WTC11 (cell line): ENCODE data around the gene SFI1. TPM values are rescaled to one million over a fixed set of nuclear protein-coding genes. Genes with fewer than 3 reads are reported as not detected.

Source experiments
- ATAC-seq: fragments of 200-7000 bp; cut with Tn5 transposase; 2 replicates; pipeline ENCODE4 v1.10.0; 2021; ENCODE audit warnings: mild to moderate bottlenecking, moderate library complexity
- CTCF ChIA-PET: fragments of 300-600 bp; sonication (Branson Sonifier 250); formaldehyde crosslinking; loops from one replicate; lab custom pipeline; 2021; ENCODE audit warnings: antibody characterized with exemption; lab: Charles Lee
- POLR2A ChIA-PET: fragments of 350-600 bp; sonication (Branson Sonifier 250); formaldehyde crosslinking; loops from one replicate; lab custom pipeline; 2021; ENCODE audit warnings: antibody characterized with exemption; lab: Charles Lee
- DNase-seq: peaks from one replicate; pipeline ENCODE4 v3.0.0; 2021; ENCODE audit warnings: low spot score
- H3K27ac Mint-ChIP-seq: 2 replicates; pipeline ENCODE4 v1.8.0; 2021; ENCODE audit warnings: mixed read lengths
- H3K27me3 Mint-ChIP-seq: 2 replicates; pipeline ENCODE4 v1.8.0; 2021; ENCODE audit warnings: low read depth, mild to moderate bottlenecking, moderate library complexity, mixed read lengths
- H3K36me3 Mint-ChIP-seq: 2 replicates; pipeline ENCODE4 v1.8.0; 2021; ENCODE audit warnings: mixed read lengths
- H3K4me1 Mint-ChIP-seq: 2 replicates; pipeline ENCODE4 v1.8.0; 2022; ENCODE audit warnings: mixed read lengths
- H3K4me3 Mint-ChIP-seq: 2 replicates; pipeline ENCODE4 v1.8.0; 2021; ENCODE audit warnings: mild to moderate bottlenecking, moderate library complexity, mixed read lengths
- H3K9me3 Mint-ChIP-seq: 2 replicates; pipeline ENCODE4 v1.8.0; 2021; ENCODE audit warnings: mixed read lengths
- E2F4 ChIP-seq: sonication (generic); formaldehyde crosslinking; IDR thresholded peaks from 2 replicates; pipeline ENCODE4 v1.8.1; 2022; ENCODE audit warnings: low read depth, mild to moderate bottlenecking, moderate library complexity, missing genetic modification reagents, borderline replicate concordance
- ELF4 ChIP-seq: sonication (generic); formaldehyde crosslinking; IDR thresholded peaks from 2 replicates; pipeline ENCODE4 v1.8.1; 2022; ENCODE audit warnings: low read depth, mild to moderate bottlenecking, moderate library complexity, missing genetic modification reagents
- FOXK1 ChIP-seq: sonication (generic); formaldehyde crosslinking; IDR thresholded peaks from 2 replicates; pipeline ENCODE4 v1.8.0; 2022; ENCODE audit warnings: mild to moderate bottlenecking, moderate library complexity, missing genetic modification reagents
- FOXP4 ChIP-seq: sonication (generic); formaldehyde crosslinking; IDR thresholded peaks from 2 replicates; pipeline ENCODE4 v1.8.0; 2022; ENCODE audit warnings: mild to moderate bottlenecking, missing genetic modification reagents
- GABPB1 ChIP-seq: sonication (generic); formaldehyde crosslinking; IDR thresholded peaks from 2 replicates; pipeline ENCODE4 v1.8.1; 2023; ENCODE audit warnings: mild to moderate bottlenecking, missing genetic modification reagents
- GTF2I ChIP-seq: fragments of 250-450 bp; sonication (Bioruptor Pico); conservative IDR thresholded peaks from 2 replicates; pipeline ENCODE4 v1.4.0; 2021; ENCODE audit warnings: mild to moderate bottlenecking
- MYBL2 ChIP-seq: sonication (generic); formaldehyde crosslinking; IDR thresholded peaks from 2 replicates; pipeline ENCODE4 v1.8.1; 2023; ENCODE audit warnings: mild to moderate bottlenecking, moderate library complexity, missing genetic modification reagents
- NFE2L1 ChIP-seq: sonication (generic); formaldehyde crosslinking; IDR thresholded peaks from 2 replicates; pipeline ENCODE4 v1.8.1; 2023; ENCODE audit warnings: missing genetic modification reagents
- PREB ChIP-seq: sonication (generic); formaldehyde crosslinking; IDR thresholded peaks from 2 replicates; pipeline ENCODE4 v1.8.1; 2022; ENCODE audit warnings: mild to moderate bottlenecking, missing genetic modification reagents, moderate library complexity, borderline replicate concordance
- RELA ChIP-seq: sonication (generic); formaldehyde crosslinking; IDR thresholded peaks from 2 replicates; pipeline ENCODE4 v1.8.1; 2022; ENCODE audit warnings: missing genetic modification reagents, mild to moderate bottlenecking, borderline replicate concordance
- TEAD1 ChIP-seq: sonication (generic); formaldehyde crosslinking; IDR thresholded peaks from 2 replicates; pipeline ENCODE4 v1.8.0; 2022; ENCODE audit warnings: mild to moderate bottlenecking, missing genetic modification reagents
- ZBTB21 ChIP-seq: sonication (generic); formaldehyde crosslinking; IDR thresholded peaks from 2 replicates; pipeline ENCODE4 v1.8.1; 2023; ENCODE audit warnings: mild to moderate bottlenecking, missing genetic modification reagents, borderline replicate concordance
- ZNF138 ChIP-seq: sonication (generic); formaldehyde crosslinking; conservative IDR thresholded peaks from 2 replicates; pipeline ENCODE4 v1.8.1; 2022; ENCODE audit warnings: mild to moderate bottlenecking, moderate library complexity, missing genetic modification reagents
- ZNF396 ChIP-seq: fragments of 250-450 bp; sonication (Bioruptor Pico); IDR thresholded peaks from 2 replicates; pipeline ENCODE4 v1.8.0; 2021; ENCODE audit warnings: mild to moderate bottlenecking, moderate library complexity, borderline replicate concordance
- ZNF423 ChIP-seq: fragments of 250-450 bp; sonication (Bioruptor Pico); IDR thresholded peaks from 2 replicates; pipeline ENCODE4 v2.1.2; 2022; ENCODE audit warnings: mild to moderate bottlenecking, moderate library complexity
- ZNF532 ChIP-seq: fragments of 250-450 bp; sonication (Bioruptor Pico); IDR thresholded peaks from 2 replicates; pipeline ENCODE4 v1.9.0; 2021; ENCODE audit warnings: mild to moderate bottlenecking, borderline replicate concordance
- total RNA-seq: library from RNA; stranded (reverse); gene quantifications from 3 replicates; pipeline ENCODE4 v1.2.3, GENCODE V29; 2021
- TF ChIP-seq, protein P1 (sequence below): sonication (generic); formaldehyde crosslinking; IDR thresholded peaks from 2 replicates; pipeline ENCODE4 v1.8.0; 2023; ENCODE audit warnings: missing genetic modification reagents, mild to moderate bottlenecking, borderline replicate concordance
- TF ChIP-seq, protein P2 (sequence below): sonication (generic); formaldehyde crosslinking; IDR thresholded peaks from 2 replicates; pipeline ENCODE4 v1.8.0; 2022; ENCODE audit warnings: mild to moderate bottlenecking, missing genetic modification reagents
- TF ChIP-seq, protein P3 (sequence below): sonication (generic); formaldehyde crosslinking; IDR thresholded peaks from 2 replicates; pipeline ENCODE4 v1.8.1; 2023; ENCODE audit warnings: mild to moderate bottlenecking, missing genetic modification reagents, moderate library complexity

The SFI1 gene
- total RNA-seq, 1 experiment from 2014 or later: 43.6 TPM

DNA sequence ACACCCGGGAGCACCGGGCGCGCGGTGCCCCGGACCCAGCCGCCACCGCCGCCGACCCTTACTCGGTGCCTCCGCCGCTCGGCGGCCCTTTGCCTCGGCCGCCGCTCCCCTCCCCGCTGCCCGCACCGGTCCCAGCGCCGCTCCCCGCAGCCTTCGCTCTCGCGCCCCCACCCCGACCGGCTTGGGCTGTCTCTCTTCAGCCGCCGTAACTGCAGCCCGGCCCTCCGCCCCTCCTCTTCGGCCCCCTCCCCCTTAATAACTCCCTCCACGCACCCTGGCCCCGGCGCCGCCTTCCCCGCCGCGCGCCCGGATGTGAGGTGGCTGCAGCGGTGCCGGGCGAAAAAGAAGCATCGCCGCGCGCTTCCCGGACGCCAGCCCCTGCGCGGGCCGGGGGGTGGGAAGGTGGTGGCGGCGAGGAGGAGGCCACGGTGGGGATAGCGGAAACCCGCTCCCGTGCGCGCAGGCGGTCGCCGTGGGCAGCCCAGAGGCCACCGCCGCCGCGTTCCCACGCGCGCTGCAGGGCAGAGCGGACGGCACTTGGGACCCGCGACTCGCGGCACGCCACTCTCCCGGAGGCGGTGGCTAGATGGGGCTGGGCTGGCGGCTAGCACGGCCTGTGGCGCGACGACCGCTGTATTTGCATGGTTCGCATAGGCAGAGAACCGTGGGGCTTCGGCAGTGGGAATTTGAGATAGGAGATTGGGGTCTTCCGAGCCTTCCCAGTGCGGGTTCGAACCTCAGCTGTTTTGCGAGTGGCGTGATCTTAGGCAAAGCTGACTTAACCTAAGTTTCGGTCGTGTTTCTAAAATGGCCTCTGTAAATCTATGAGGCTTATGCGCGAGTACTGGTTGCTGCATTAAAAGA is 6.5 kb upstream of the SFI1 start, which contains the start of gene EIF4ENIF1:
EIF4ENIF1 (minus strand) TSS at position 211 of the 864 bp plus-strand sequence. CDS start 1,124 bp downstream, outside the sequence.
- peak within 1 kb of the TSS; percentile 98 for H3K27ac Mint-ChIP-seq
- peak; percentile 77 for ATAC-seq
- CTCF ChIA-PET: interaction anchor here (1.2 to 1.9 kb wide), 4 partner anchors 38 to 140 kb away, joined by 3 to 10 read pairs (median 4); no protein-coding TSS in a partner anchor
- peak within 1 kb of the TSS; percentile 88 for H3K4me3 Mint-ChIP-seq
- DNase-seq: peak; percentile 81
- H3K4me1 Mint-ChIP-seq: peaks cover 35% of the 10 kb centered on the region
- no peaks in the 10 kb centered on the region for H3K27me3 Mint-ChIP-seq
- POLR2A ChIA-PET: interaction anchor here (0.6 kb wide), 2 partner anchors 11 to 54 kb away, joined by 4 to 5 read pairs; no protein-coding TSS in a partner anchor
- peaks cover 17% of the 10 kb centered on the region for H3K36me3 Mint-ChIP-seq
- H3K9me3 Mint-ChIP-seq: no peaks in the 10 kb centered on the region
- TF ChIP-seq NFE2L1 (CRISPR knock-in tag) (0 out of 2 replicates have a peak, but pooled peaks have one; percentile 34), ZNF138 (peak; percentile 77; the same call in 1 of the 2 replicates), GTF2I (CRISPR knock-in tag) (no peak), ELF4 (CRISPR knock-in tag) (no peak), MYBL2 (CRISPR knock-in tag) (peak; percentile 15; the same call in 1 of the 2 replicates), GABPB1 (0 out of 2 replicates have a peak, but pooled peaks have one; percentile 9), E2F4 (CRISPR knock-in tag) (peak; percentile 80), ZNF396 (no peak), RELA (CRISPR knock-in tag) (peak; percentile 47; the same call in 1 of the 2 replicates), ZNF423 (no peak), ZBTB21 (CRISPR knock-in tag) (peak; percentile 67; the same call in 1 of the 2 replicates), FOXK1 (CRISPR knock-in tag) (0 out of 2 replicates have a peak, but pooled peaks have one; percentile 58), PREB (CRISPR knock-in tag) (0 out of 2 replicates have a peak, but pooled peaks have one; percentile 19), FOXP4 (CRISPR knock-in tag) (peak; percentile 90), ZNF532 (CRISPR knock-in tag) (no peak), TEAD1 (CRISPR knock-in tag) (peak; percentile 67; the same call in 1 of the 2 replicates)
- TF ChIP-seq, protein P1, sequence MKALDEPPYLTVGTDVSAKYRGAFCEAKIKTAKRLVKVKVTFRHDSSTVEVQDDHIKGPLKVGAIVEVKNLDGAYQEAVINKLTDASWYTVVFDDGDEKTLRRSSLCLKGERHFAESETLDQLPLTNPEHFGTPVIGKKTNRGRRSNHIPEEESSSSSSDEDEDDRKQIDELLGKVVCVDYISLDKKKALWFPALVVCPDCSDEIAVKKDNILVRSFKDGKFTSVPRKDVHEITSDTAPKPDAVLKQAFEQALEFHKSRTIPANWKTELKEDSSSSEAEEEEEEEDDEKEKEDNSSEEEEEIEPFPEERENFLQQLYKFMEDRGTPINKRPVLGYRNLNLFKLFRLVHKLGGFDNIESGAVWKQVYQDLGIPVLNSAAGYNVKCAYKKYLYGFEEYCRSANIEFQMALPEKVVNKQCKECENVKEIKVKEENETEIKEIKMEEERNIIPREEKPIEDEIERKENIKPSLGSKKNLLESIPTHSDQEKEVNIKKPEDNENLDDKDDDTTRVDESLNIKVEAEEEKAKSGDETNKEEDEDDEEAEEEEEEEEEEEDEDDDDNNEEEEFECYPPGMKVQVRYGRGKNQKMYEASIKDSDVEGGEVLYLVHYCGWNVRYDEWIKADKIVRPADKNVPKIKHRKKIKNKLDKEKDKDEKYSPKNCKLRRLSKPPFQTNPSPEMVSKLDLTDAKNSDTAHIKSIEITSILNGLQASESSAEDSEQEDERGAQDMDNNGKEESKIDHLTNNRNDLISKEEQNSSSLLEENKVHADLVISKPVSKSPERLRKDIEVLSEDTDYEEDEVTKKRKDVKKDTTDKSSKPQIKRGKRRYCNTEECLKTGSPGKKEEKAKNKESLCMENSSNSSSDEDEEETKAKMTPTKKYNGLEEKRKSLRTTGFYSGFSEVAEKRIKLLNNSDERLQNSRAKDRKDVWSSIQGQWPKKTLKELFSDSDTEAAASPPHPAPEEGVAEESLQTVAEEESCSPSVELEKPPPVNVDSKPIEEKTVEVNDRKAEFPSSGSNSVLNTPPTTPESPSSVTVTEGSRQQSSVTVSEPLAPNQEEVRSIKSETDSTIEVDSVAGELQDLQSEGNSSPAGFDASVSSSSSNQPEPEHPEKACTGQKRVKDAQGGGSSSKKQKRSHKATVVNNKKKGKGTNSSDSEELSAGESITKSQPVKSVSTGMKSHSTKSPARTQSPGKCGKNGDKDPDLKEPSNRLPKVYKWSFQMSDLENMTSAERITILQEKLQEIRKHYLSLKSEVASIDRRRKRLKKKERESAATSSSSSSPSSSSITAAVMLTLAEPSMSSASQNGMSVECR (CRISPR knock-in tag): peak; percentile 32; the same call in 1 of the 2 replicates
- TF ChIP-seq, protein P2, sequence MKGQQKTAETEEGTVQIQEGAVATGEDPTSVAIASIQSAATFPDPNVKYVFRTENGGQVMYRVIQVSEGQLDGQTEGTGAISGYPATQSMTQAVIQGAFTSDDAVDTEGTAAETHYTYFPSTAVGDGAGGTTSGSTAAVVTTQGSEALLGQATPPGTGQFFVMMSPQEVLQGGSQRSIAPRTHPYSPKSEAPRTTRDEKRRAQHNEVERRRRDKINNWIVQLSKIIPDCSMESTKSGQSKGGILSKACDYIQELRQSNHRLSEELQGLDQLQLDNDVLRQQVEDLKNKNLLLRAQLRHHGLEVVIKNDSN (CRISPR knock-in tag): no peak
- TF ChIP-seq, protein P3, sequence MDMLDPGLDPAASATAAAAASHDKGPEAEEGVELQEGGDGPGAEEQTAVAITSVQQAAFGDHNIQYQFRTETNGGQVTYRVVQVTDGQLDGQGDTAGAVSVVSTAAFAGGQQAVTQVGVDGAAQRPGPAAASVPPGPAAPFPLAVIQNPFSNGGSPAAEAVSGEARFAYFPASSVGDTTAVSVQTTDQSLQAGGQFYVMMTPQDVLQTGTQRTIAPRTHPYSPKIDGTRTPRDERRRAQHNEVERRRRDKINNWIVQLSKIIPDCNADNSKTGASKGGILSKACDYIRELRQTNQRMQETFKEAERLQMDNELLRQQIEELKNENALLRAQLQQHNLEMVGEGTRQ (CRISPR knock-in tag): no peak
